GM12878 (cell line): ENCODE measurements around the gene LRBA. TPM values are rescaled to one million over a fixed set of nuclear protein-coding genes. Genes with fewer than 3 reads are reported as not detected.

Experiments
- ATAC-seq: fragments of 200-7000 bp; cut with Tn5 transposase; 3 replicates; pipeline ENCODE4 v1.9.1; 2020; ENCODE audit warnings: mild to moderate bottlenecking, moderate library complexity
- BruUV-seq: library from RNA; stranded (reverse); fragments of 400-500 nt; replicated peaks from 2 replicates; lab custom pipeline; 2021; lab: Mats Ljungman, UMichigan
- CTCF ChIA-PET: fragments of 300-600 bp; sonication (Branson Sonifier 250); formaldehyde crosslinking; extraction: SDS; loops from one replicate; lab custom pipeline; 2021; ENCODE audit warnings: inconsistent platforms; lab: Yijun Ruan, JAX
- POLR2A ChIA-PET: fragments of 350-600 bp; formaldehyde crosslinking; extraction: SDS; loops from one replicate; lab custom pipeline; 2021; ENCODE audit warnings: inconsistent platforms; lab: Charles Lee
- RAD21 ChIA-PET: fragments of 300-600 bp; sonication (Branson Sonifier 250); formaldehyde crosslinking; loops from one replicate; lab custom pipeline; 2023; ENCODE audit warnings: antibody characterized with exemption; ENCODE audit not compliant: unreplicated experiment; lab: Charles Lee
- SMC1A ChIA-PET: fragments of 300-600 bp; sonication (Branson Sonifier 250); formaldehyde crosslinking; loops from one replicate; lab custom pipeline; 2023; ENCODE audit not compliant: unreplicated experiment, uncharacterized antibody; lab: Charles Lee
- DNase-seq: peaks from one replicate; pipeline ENCODE4 v3.0.0-alpha.2; 2011; ENCODE audit warnings: low read depth, low spot score
- FAIRE-seq: peaks from 3 replicates; lab custom pipeline; 2011; peaks lifted over from hg19 to GRCh38; lab: Jason Lieb, UNC
- H2AFZ ChIP-seq: 2 replicates; pipeline ENCODE4 v1.6.0; 2011; ENCODE audit warnings: low read depth, low read length, control low read depth; ENCODE audit not compliant: control insufficient read depth
- H3K27ac ChIP-seq: 2 replicates; pipeline ENCODE4 v1.5.1; 2011; ENCODE audit warnings: control low read depth; ENCODE audit not compliant: control insufficient read depth, insufficient read depth
- H3K27me3 ChIP-seq, 2 experiments: replicated peaks in 1 of 2; 2 replicates each; pipeline versions ENCODE4 v1.6.0 to v1.6.1; 2011; ENCODE audit warnings: low read length in 1 of 2; ENCODE audit not compliant: control insufficient read depth in 2 of 2, insufficient read depth in 2 of 2
- H3K36me3 ChIP-seq, 2 experiments: 2 replicates each; pipeline ENCODE4 v1.5.1; 2011; ENCODE audit warnings: low read length in 1 of 2; ENCODE audit not compliant: control insufficient read depth in 2 of 2, insufficient read depth in 2 of 2
- H3K4me1 ChIP-seq: 2 replicates; pipeline ENCODE4 v1.6.1; 2011; ENCODE audit warnings: mild to moderate bottlenecking, low read length, moderate library complexity, mixed read lengths; ENCODE audit not compliant: control insufficient read depth, insufficient read depth
- H3K4me2 ChIP-seq: 2 replicates; pipeline ENCODE4 v1.6.0; 2011; ENCODE audit warnings: control low read depth; ENCODE audit not compliant: control insufficient read depth, insufficient read depth
- H3K4me3 ChIP-seq: fragments of 200-600 bp; sonication (generic); 2 replicates; pipeline ENCODE4 v1.5.1; 2016
- H3K79me2 ChIP-seq: 2 replicates; pipeline ENCODE4 v1.6.0; 2011; ENCODE audit warnings: low read length; ENCODE audit not compliant: control insufficient read depth, insufficient read depth
- H3K9ac ChIP-seq: 2 replicates; pipeline ENCODE4 v1.8.0; 2011; ENCODE audit warnings: low read length, control low read depth, mixed read lengths; ENCODE audit not compliant: control insufficient read depth, insufficient read depth
- H3K9me3 ChIP-seq: replicated peaks from 3 replicates; pipeline ENCODE4 v1.5.1; 2011; ENCODE audit warnings: mild to moderate bottlenecking, low read length; ENCODE audit not compliant: control insufficient read depth, insufficient read depth
- H4K20me1 ChIP-seq: 2 replicates; pipeline ENCODE4 v1.6.0; 2011; ENCODE audit not compliant: control insufficient read depth, insufficient read depth
- CBFB ChIP-seq: IDR thresholded peaks from 2 replicates; pipeline ENCODE4 v1.6.1; 2016; ENCODE audit warnings: antibody characterized with exemption, low read depth
- CHD1 ChIP-seq: IDR thresholded peaks from 2 replicates; pipeline ENCODE4 v1.6.1; 2012; ENCODE audit warnings: low read depth, low read length, improper control_type of control experiment
- JUND ChIP-seq: IDR thresholded peaks from 2 replicates; pipeline ENCODE4 v1.6.1; 2012; ENCODE audit warnings: low read depth, mild to moderate bottlenecking, low read length, improper control_type of control experiment, moderate library complexity
- NR2C1 ChIP-seq: fragments of 450-650 bp; IDR thresholded peaks from 2 replicates; pipeline ENCODE4 v1.6.1; 2017; ENCODE audit warnings: antibody characterized with exemption, mild to moderate bottlenecking, moderate library complexity
- NR2F1 ChIP-seq: fragments of 450-650 bp; conservative IDR thresholded peaks from 2 replicates; pipeline ENCODE4 v1.6.1; 2017; ENCODE audit warnings: mild to moderate bottlenecking
- PAX5 ChIP-seq: IDR thresholded peaks from 2 replicates; pipeline ENCODE4 v1.6.1; 2011; ENCODE audit warnings: low read depth, low read length, borderline replicate concordance
- PML ChIP-seq: IDR thresholded peaks from 2 replicates; pipeline ENCODE4 v1.6.1; 2012; ENCODE audit warnings: low read length, inconsistent platforms
- POLR2AphosphoS5 ChIP-seq: IDR thresholded peaks from 2 replicates; pipeline ENCODE4 v1.6.1; 2011; ENCODE audit warnings: mild to moderate bottlenecking, low read length, inconsistent platforms
- RELA ChIP-seq: fragments of 450-650 bp; IDR thresholded peaks from 2 replicates; pipeline ENCODE4 v1.8.0; 2014; ENCODE audit warnings: borderline replicate concordance; ENCODE audit not compliant: partially characterized antibody
- RUNX3 ChIP-seq: IDR thresholded peaks from 2 replicates; pipeline ENCODE4 v1.6.1; 2012; ENCODE audit warnings: low read length, inconsistent platforms
- in situ Hi-C: fragments of 300-500 bp; cut with MboI; formaldehyde crosslinking; loops from 9 replicates; pipeline ENCODE4 v1.14.3; 2018; ENCODE audit warnings: mixed read lengths
- intact Hi-C: fragments of 100-400 bp; cut with micrococcal nuclease; formaldehyde crosslinking; loops from one replicate; pipeline ENCODE4 v1.14.2; 2022; ENCODE audit not compliant: unreplicated experiment
- polyA plus RNA-seq, 11 experiments: library from polyadenylated mRNA; depleted of rRNA in 4 of 11; unstranded in 6 of 11; stranded (reverse) in 5 of 11; fragments of >200 nt; fragmentation: Nextera tagmentation in 4 of 11; fragmentation: Illumina TruSeq in 1 of 11; extraction: Ambion mirVana in 4 of 11; extraction: Trizol in 1 of 11; gene quantifications; 1 replicate in 1 of 11; 2 replicates in 10 of 11; pipeline versions ENCODE4 v1.2.1 to v1.2.3, GENCODE V29; 2011 to 2016; ENCODE audit warnings: inconsistent platforms in 2 of 11, missing spikeins in 2 of 11, low read depth in 1 of 11
- total RNA-seq, 4 experiments: library from RNA; depleted of rRNA in 3 of 4; stranded (reverse); fragments of >200 nt in 3 of 4; fragmentation: Illumina TruSeq in 1 of 4; extraction: Trizol in 1 of 4; gene quantifications; 2 replicates each; pipeline versions ENCODE4 v1.2.1 to v1.2.3, GENCODE V29; 2013 to 2021
- TF ChIP-seq, protein P1 (sequence below): IDR thresholded peaks from 2 replicates; pipeline ENCODE4 v1.6.1; 2012; ENCODE audit warnings: mild to moderate bottlenecking, low read depth, low read length
- TF ChIP-seq, protein P2 (sequence below): IDR thresholded peaks from 2 replicates; pipeline ENCODE4 v1.6.1; 2011; ENCODE audit warnings: mild to moderate bottlenecking, low read depth, low read length, moderate library complexity; ENCODE audit not compliant: insufficient replicate concordance
- TF ChIP-seq, protein P3 (sequence below): IDR thresholded peaks from 2 replicates; pipeline ENCODE4 v1.6.1; 2012; ENCODE audit warnings: low read length, inconsistent platforms

Gene LRBA
- total and polyA plus RNA-seq, 10 of the 15 experiments (the other 5 are each of a cell fraction or from before 2014, with no cell fraction given), result 20.3 to 93.4 (median 55.0) TPM

DNA sequence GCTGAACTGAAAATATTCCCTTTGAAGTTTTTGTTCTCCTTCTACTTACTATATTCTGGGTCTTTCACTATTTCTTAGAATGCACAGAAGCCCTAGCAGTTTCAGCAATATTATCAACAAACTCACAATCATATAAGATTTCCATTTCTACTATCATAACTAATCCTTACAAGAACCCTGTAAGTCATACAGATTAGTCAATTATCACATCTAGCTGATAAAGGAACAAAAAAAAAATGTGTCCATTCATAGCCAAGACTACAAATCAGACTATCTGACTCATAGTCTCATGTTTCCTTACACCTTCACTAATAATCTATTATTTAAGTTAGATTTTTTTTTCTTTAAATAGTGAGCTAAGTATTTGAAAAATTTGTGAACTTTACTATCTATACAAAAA, 72.5 kb downstream of the LRBA start:
- intact Hi-C loops, result no loop called here

More for the DNA sequence above, 72.5 kb downstream of the LRBA start:
- Histone ChIP-seq H3K9ac (no peak overlapping the region), H3K27ac (no peak overlapping the region), H2AFZ (no peak overlapping the region), H4K20me1 (no peaks in the 10 kb centered on the region), H3K4me2 (no peak overlapping the region), H3K27me3 (no peaks in the 10 kb centered on the region), H3K79me2 (peaks cover 18% of the 10 kb centered on the region), H3K36me3 (no peaks in the 10 kb centered on the region), H3K9me3 (no peaks in the 10 kb centered on the region; the same call in 2 of the 3 replicates), H3K4me3 (no peak overlapping the region), H3K4me1 (0 out of 2 replicates have a peak, but pooled peaks cover 4% of the 10 kb centered on the region)
- RAD21 ChIA-PET, result interaction anchor here (1.2 to 1.5 kb wide), 5 partner anchors 9 to 156 kb away, joined by 3 to 8 read pairs (median 4); partner anchors contain the start of gene LRBA
- in situ Hi-C loops, result no loop called here
- DNase-seq, result no peak
- CTCF ChIA-PET, result interaction anchor here (1.0 to 3.9 kb wide), 5 partner anchors 9 to 75 kb away, joined by 3 to 21 read pairs (median 3); no protein-coding TSS in a partner anchor
- SMC1A ChIA-PET, result interaction anchor here (0.8 to 2.9 kb wide), 6 partner anchors 8 to 161 kb away, joined by 3 to 13 read pairs (median 4); no protein-coding TSS in a partner anchor
- no peak for FAIRE-seq
- TF ChIP-seq RUNX3 (no peak), NR2C1 (no peak), PAX5 (no peak), CBFB (no peak), PML (no peak), POLR2AphosphoS5 (no peak), JUND (no peak), CHD1 (no peak), RELA (no peak), NR2F1 (no peak)
- TF ChIP-seq, protein P1, sequence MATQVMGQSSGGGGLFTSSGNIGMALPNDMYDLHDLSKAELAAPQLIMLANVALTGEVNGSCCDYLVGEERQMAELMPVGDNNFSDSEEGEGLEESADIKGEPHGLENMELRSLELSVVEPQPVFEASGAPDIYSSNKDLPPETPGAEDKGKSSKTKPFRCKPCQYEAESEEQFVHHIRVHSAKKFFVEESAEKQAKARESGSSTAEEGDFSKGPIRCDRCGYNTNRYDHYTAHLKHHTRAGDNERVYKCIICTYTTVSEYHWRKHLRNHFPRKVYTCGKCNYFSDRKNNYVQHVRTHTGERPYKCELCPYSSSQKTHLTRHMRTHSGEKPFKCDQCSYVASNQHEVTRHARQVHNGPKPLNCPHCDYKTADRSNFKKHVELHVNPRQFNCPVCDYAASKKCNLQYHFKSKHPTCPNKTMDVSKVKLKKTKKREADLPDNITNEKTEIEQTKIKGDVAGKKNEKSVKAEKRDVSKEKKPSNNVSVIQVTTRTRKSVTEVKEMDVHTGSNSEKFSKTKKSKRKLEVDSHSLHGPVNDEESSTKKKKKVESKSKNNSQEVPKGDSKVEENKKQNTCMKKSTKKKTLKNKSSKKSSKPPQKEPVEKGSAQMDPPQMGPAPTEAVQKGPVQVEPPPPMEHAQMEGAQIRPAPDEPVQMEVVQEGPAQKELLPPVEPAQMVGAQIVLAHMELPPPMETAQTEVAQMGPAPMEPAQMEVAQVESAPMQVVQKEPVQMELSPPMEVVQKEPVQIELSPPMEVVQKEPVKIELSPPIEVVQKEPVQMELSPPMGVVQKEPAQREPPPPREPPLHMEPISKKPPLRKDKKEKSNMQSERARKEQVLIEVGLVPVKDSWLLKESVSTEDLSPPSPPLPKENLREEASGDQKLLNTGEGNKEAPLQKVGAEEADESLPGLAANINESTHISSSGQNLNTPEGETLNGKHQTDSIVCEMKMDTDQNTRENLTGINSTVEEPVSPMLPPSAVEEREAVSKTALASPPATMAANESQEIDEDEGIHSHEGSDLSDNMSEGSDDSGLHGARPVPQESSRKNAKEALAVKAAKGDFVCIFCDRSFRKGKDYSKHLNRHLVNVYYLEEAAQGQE, result no peak
- TF ChIP-seq, protein P2, sequence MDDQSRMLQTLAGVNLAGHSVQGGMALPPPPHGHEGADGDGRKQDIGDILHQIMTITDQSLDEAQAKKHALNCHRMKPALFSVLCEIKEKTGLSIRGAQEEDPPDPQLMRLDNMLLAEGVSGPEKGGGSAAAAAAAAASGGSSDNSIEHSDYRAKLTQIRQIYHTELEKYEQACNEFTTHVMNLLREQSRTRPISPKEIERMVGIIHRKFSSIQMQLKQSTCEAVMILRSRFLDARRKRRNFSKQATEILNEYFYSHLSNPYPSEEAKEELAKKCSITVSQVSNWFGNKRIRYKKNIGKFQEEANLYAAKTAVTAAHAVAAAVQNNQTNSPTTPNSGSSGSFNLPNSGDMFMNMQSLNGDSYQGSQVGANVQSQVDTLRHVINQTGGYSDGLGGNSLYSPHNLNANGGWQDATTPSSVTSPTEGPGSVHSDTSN, result no peak
- TF ChIP-seq, protein P3, sequence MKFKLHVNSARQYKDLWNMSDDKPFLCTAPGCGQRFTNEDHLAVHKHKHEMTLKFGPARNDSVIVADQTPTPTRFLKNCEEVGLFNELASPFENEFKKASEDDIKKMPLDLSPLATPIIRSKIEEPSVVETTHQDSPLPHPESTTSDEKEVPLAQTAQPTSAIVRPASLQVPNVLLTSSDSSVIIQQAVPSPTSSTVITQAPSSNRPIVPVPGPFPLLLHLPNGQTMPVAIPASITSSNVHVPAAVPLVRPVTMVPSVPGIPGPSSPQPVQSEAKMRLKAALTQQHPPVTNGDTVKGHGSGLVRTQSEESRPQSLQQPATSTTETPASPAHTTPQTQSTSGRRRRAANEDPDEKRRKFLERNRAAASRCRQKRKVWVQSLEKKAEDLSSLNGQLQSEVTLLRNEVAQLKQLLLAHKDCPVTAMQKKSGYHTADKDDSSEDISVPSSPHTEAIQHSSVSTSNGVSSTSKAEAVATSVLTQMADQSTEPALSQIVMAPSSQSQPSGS, result no peak
- BruUV-seq, result no TSS peak
- ATAC-seq, result no peak
- POLR2A ChIA-PET, result interaction anchor here (0.6 to 1.3 kb wide), 3 partner anchors 8 to 327 kb away, joined by 3 to 6 read pairs (median 3); no protein-coding TSS in a partner anchor
